ENCODE results near the gene SF3A2.

Gene SF3A2

GRCh38 chr19:2243274-2244124 is 6.9 kb downstream of the SF3A2 start:
- DNase-seq, result no peak

DNA sequence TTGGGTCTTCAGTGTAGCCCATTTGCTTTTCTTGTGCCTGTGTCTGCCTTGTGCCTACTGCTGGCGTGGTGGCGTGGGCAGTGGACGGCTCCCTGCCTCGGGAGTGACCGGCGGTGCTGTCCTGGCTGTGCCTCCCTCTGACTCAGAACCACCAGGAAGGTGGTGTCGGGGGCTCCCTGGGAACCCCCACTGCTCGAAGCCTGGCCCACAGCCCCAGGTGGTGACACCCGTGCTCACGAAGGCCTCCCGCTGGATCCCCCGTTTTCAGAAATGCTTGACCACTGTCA is 7.4 kb downstream of the SF3A2 start:
- DNase-seq, result no peak

GRCh38 chr19:2244486-2244885 is 7.9 kb downstream of the SF3A2 start:
- no peak for DNase-seq

- DNase-seq, result no peak
Measured at GRCh38 chr19:2245273-2245672, 8.6 kb downstream of the SF3A2 start.

DNA sequence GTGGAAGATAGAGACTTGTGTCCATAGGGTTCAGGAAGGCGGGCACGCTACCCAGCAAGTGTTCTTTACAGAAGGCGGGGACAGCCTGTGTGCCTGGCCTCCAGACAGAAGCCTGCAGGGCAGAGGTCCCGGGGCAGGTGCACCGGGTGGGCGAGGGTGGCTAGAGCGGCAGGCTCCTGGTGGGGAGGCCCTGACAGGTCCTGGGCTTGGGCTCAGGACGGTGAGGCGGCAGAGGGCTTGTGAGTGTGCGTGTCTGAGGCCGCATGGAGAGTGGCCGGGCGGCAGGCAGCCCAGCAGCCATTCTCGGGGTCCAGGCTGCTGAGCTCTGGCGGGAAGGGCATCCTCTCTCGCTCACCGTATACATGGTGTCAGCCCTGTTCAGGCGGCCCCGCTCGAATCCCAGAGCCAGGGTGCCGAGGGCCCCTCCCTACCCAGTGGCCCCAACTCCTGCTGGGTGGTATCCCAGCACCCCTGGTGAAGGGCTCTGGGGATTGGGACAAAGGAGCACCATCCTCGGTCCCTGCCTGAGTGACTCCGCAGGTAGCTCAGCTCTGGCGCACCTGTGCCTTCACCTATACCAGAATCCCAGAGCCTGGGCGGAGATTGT is 9.5 kb downstream of the SF3A2 start:
- no peak for DNase-seq

DNA sequence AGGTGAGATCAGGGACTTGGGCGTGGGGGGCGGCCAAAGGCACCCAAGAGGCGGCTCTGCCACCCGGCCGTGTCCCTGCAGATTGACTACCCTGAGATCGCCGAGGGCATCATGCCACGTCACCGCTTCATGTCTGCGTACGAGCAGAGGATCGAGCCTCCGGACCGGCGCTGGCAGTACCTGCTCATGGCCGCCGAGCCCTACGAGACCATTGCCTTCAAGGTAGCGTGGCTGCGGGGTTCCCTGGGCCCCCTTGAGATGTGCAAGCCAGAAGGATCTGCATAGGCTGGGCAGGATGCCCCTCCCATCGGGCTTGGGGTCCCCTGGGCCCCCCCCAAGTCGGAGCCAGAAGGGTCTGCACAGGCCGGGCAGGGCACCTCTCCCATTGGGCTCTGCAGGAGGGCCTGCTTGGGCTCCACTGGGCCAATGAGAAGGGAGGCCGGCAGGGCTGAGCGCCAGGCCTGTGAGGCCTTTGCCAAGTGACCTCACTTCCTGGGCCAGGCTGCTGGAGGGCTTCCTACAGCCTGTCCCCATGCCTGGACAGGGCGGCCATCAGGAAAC is 10.3 kb downstream of the SF3A2 start:
- peak; percentile 45 for DNase-seq

- no peak for DNase-seq
Measured at GRCh38 chr19:2247433-2248101, 10.9 kb downstream of the SF3A2 start.

- DNase-seq, result no peak
Measured at GRCh38 chr19:2248136-2249009, 11.7 kb downstream of the SF3A2 start.

GRCh38 chr19:2249010-2249866 is 12.6 kb downstream of the SF3A2 start, which contains the start of gene AMH:
TSS of gene AMH (plus strand) at chr19:2249323. CDS start at chr19:2249333, 10 bp downstream.
- no peak for DNase-seq

GRCh38 chr19:2249880-2250765 is 13.5 kb downstream of the SF3A2 start:
- DNase-seq, result no peak

- DNase-seq, result no peak
Measured at GRCh38 chr19:2250766-2251105, 14.1 kb downstream of the SF3A2 start.

- DNase-seq, result no peak
Measured at GRCh38 chr19:2251106-2252054, 14.8 kb downstream of the SF3A2 start.

DNA sequence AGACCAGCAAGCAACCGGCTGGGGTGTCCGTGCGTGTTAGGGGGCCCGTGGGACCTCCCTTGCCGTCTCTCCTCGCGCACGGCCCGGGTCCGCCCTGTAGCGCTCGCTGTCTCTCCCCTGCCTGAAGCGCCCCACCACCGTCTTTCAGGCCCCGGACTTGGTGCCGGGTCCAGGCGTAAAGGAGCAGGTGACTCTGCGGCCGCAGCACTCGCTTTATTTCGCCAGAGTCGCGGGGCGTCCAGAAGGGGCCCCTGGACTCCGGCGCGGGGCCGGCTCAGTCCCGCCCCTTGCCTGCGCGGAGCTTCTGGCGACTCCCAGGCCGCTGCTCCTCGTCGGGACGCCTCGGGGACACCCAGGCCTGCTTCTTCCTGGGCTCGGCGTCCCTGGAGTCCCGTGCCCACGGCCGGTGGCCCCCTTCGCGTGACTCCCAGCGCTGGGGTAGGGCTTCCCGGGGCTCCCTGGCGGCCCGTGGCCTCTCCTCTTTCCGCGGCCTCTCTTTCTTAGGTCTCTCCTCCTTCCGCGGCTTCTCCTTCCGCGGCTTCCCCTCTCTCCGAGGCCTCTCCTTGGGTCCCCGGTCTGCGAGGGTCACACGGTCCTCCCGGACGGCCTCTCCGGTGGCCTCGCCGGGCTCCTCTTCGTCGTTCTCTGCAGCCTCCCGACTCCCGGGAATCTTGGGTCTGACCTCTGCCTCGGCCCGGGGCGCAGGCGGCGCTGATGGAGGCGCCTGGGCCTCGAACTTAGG is 15.6 kb downstream of the SF3A2 start:
- DNase-seq, result no peak

DNA sequence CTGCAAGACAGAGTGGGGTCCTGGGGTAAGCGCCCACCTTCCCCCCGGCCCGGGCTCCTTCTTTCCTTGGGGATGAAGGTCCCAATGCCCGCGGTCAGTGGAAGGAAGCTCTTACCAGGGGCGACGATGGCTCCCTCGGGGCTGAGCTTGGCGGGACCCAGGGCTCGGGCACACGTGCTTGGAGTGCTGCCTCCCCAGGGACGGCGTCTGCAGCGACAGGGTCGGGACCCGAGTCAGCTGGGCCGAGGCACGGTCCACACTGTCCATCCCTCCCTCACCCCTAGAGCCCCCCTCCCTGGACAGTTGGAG is 16.1 kb downstream of the SF3A2 start:
- no peak for DNase-seq

- DNase-seq, result no peak
Measured at GRCh38 chr19:2253106-2254063, 16.8 kb downstream of the SF3A2 start.

GRCh38 chr19:2254064-2254872 is 17.6 kb downstream of the SF3A2 start:
- no peak for DNase-seq
